ENCODE measurements around the gene DMPK. TPM values are rescaled to one million over a fixed set of nuclear protein-coding genes. Genes with fewer than 3 reads are reported as not detected.

DMPK gene
- polyA plus RNA-seq, 1 of the 3 experiments (the other 2 are of a cell fraction) = 92.2 TPM

- 65% methylated on average over 5 of the region's 5 CpGs for WGBS (ENCODE audit: low lambda C conversion rate)
- H2AFZ ChIP-seq (ENCODE audit: low read depth) = no peak overlapping the region
Measured at GRCh38 chr19:45746866-45747265, 35.4 kb downstream of the DMPK start.

GRCh38 chr19:45745606-45746005 lies 36.7 kb downstream of the DMPK start:
- 86% methylated on average over 6 of the region's 6 CpGs for WGBS (ENCODE audit: low lambda C conversion rate)

More at GRCh38 chr19:45746866-45747265, 35.4 kb downstream of the DMPK start:
- no peak overlapping the region for H3K9ac ChIP-seq
- H3K79me2 ChIP-seq (ENCODE audit: insufficient read depth) = no peaks in the 10 kb centered on the region
- no peaks in the 10 kb centered on the region for H3K4me1 ChIP-seq (ENCODE audit: control insufficient read depth in 1 of 2, insufficient read depth in 2 of 2, low read depth in 1 of 2, low read length in 1 of 2)
- H3K9me3 ChIP-seq = no peaks in the 10 kb centered on the region
- no peak for DNase-seq
- H4K20me1 ChIP-seq (ENCODE audit: insufficient read depth) = no peaks in the 10 kb centered on the region
- no peaks in the 10 kb centered on the region for H3K36me3 ChIP-seq (replicated peaks in 1 of 2; ENCODE audit: control insufficient read depth in 1 of 2, insufficient read depth in 2 of 2, low read length in 1 of 2)
- ChIA-PET POLR2A (no interaction called here), CTCF (interaction anchor here (1.1 to 1.7 kb wide), 2 partner anchors 53 to 70 kb away, joined by 3 to 4 read pairs; no protein-coding TSS in a partner anchor)
- TF ChIP-seq CHD2 (IDR thresholded peaks at IDR 0.05; ENCODE audit: low read length, partially characterized antibody) = no peak
- TF ChIP-seq GATA2 (CRISPR knock-in tag; IDR thresholded peaks at IDR 0.05) = no peak
- no peak for TF ChIP-seq RCOR1 (IDR thresholded peaks at IDR 0.05; ENCODE audit: low read length)
- no peak for TF ChIP-seq EZH2phosphoT487 (IDR thresholded peaks at IDR 0.05; ENCODE audit: borderline replicate concordance, low read depth)
- no peak for TF ChIP-seq TAF1 (IDR thresholded peaks at IDR 0.05; ENCODE audit: borderline replicate concordance, low read depth, low read length)
- TF ChIP-seq USF2 (IDR thresholded peaks at IDR 0.05; ENCODE audit: borderline replicate concordance, low read depth, low read length) = no peak
- TF ChIP-seq FOXJ3 (CRISPR knock-in tag; IDR thresholded peaks at IDR 0.05) = no peak
- TF ChIP-seq POLR2AphosphoS5 (IDR thresholded peaks at IDR 0.05; ENCODE audit: low read depth, low read length) = no peak
- H3K9me2 ChIP-seq = no peaks in the 10 kb centered on the region
- H3K27ac ChIP-seq (ENCODE audit: low read depth in 2 of 2, low read length in 1 of 2) = no peak overlapping the region
- H3F3A ChIP-seq (replicated peaks; ENCODE audit: insufficient read depth) = no peaks in the 10 kb centered on the region
- no peaks in the 10 kb centered on the region; the same call in 1 of the 2 replicates for H3K27me3 ChIP-seq (ENCODE audit: insufficient read depth)
- no peak overlapping the region for H3K4me3 ChIP-seq (ENCODE audit: low read depth in 2 of 2, low read length in 1 of 2)
- no peak overlapping the region for H3K4me2 ChIP-seq

More at GRCh38 chr19:45745606-45746005, 36.7 kb downstream of the DMPK start:
- Histone ChIP-seq H3K9me3 (no peaks in the 10 kb centered on the region), H4K20me1 (ENCODE audit: insufficient read depth) (no peaks in the 10 kb centered on the region), H3F3A (replicated peaks; ENCODE audit: insufficient read depth) (no peaks in the 10 kb centered on the region), H3K4me3 (ENCODE audit: low read depth in 2 of 2, low read length in 1 of 2) (no peak overlapping the region), H3K27ac (ENCODE audit: low read depth in 2 of 2, low read length in 1 of 2) (no peak overlapping the region), H3K27me3 (ENCODE audit: insufficient read depth) (no peaks in the 10 kb centered on the region; the same call in 1 of the 2 replicates), H3K79me2 (ENCODE audit: insufficient read depth) (no peaks in the 10 kb centered on the region), H3K4me2 (no peak overlapping the region), H3K36me3 (replicated peaks in 1 of 2; ENCODE audit: control insufficient read depth in 1 of 2, insufficient read depth in 2 of 2, low read length in 1 of 2) (no peaks in the 10 kb centered on the region), H3K9me2 (no peaks in the 10 kb centered on the region), H3K9ac (no peak overlapping the region), H2AFZ (ENCODE audit: low read depth) (no peak overlapping the region), H3K4me1 (ENCODE audit: control insufficient read depth in 1 of 2, insufficient read depth in 2 of 2, low read depth in 1 of 2, low read length in 1 of 2) (no peaks in the 10 kb centered on the region)
- DNase-seq = no peak
- ChIA-PET POLR2A (no interaction called here), CTCF (interaction anchor here (1.7 kb wide), 1 partner anchor 52 kb away, joined by 4 read pairs; no protein-coding TSS in a partner anchor)
- no peak for TF ChIP-seq IRF3 (IDR thresholded peaks at IDR 0.05; ENCODE audit: low read depth, low read length)
- TF ChIP-seq TAF1 (IDR thresholded peaks at IDR 0.05; ENCODE audit: borderline replicate concordance, low read depth, low read length) = no peak
- TF ChIP-seq GATA2 (CRISPR knock-in tag; IDR thresholded peaks at IDR 0.05) = no peak
- TF ChIP-seq USF1 (IDR thresholded peaks at IDR 0.05; ENCODE audit: borderline replicate concordance, low read depth) = no peak
